Pancreas (tissue), 10 donors: ENCODE measurements around the gene FBN2. TPM values are rescaled to one million over a fixed set of nuclear protein-coding genes. Genes with fewer than 3 reads are reported as not detected.

ENCODE experiments used
- ATAC-seq, 4 donors: fragments of 200-7000 bp; cut with Tn5 transposase; one replicate each; pipeline versions ENCODE4 v1.8.0 to v1.9.1; 2020; ENCODE audit warnings: mild to moderate bottlenecking in 4 of 4, moderate library complexity in 4 of 4
- DNase-seq, 6 donors: peaks; one replicate each; pipeline ENCODE4 v3.0.0-alpha.2; 2020
- FAIRE-seq: peaks from 2 replicates; lab custom pipeline; 2012; peaks lifted over from hg19 to GRCh38; lab: Jason Lieb, UNC
- H3K27ac ChIP-seq, 4 donors: fragments of 200-600 bp; sonication (generic); 1 replicate in 3 of 4; 2 replicates in 1 of 4; pipeline versions ENCODE4 v1.5.0 to v1.8.0; 2020
- H3K27me3 ChIP-seq, 4 donors: fragments of 200-600 bp; one replicate each; pipeline ENCODE4 v1.8.0; 2021
- H3K36me3 ChIP-seq, 3 donors: fragments of 200-600 bp; sonication (generic) in 1 of 3; one replicate each; pipeline versions ENCODE4 v1.5.0 to v1.8.0; 2020 to 2021
- H3K4me1 ChIP-seq, 3 donors: fragments of 200-600 bp; one replicate each; pipeline ENCODE4 v1.8.0; 2021
- H3K4me3 ChIP-seq, 4 donors: fragments of 200-600 bp; sonication (generic) in 2 of 4; one replicate each; pipeline versions ENCODE4 v1.5.0 to v1.8.0; 2020 to 2021
- H3K9me3 ChIP-seq, 4 donors: fragments of 200-600 bp; one replicate each; pipeline ENCODE4 v1.8.0; 2021
- CTCF ChIP-seq, 4 donors: fragments of 200-600 bp; sonication (generic) in 3 of 4; IDR thresholded peaks; one replicate each; pipeline versions ENCODE4 v1.5.0 to v1.8.0; 2021; ENCODE audit warnings: antibody characterized with exemption in 4 of 4
- WGBS, 2 donors: extraction: QIAGEN DNeasy Blood & Tissue Kit; methylation state at CpG; one replicate each; pipeline ENCODE4 v1.1.7; 2013; 5-methylcytosine and 5-hydroxymethylcytosine counted together
- intact Hi-C, 3 donors: fragments of 100-400 bp; cut with DNase I; formaldehyde crosslinking; loops; one replicate each; pipeline versions ENCODE4 v1.11.1 to v1.14.2; 2022
- polyA plus RNA-seq, 2 donors: library from polyadenylated mRNA; stranded (reverse); fragments of 200-250 nt; gene quantifications; one replicate each; pipeline ENCODE4 v1.2.3, GENCODE V29; 2013
- total RNA-seq, 6 donors: library from RNA; stranded (reverse); fragmentation: NEBNext Ultra II Directional in 4 of 6; extraction: Animal tissue kit (Norgen Biotek cat#: 25700) in 4 of 6; gene quantifications; one replicate each; pipeline versions ENCODE4 v1.2.1 to v1.2.4, GENCODE V29; 2021 to 2023
- donor health status: healthy with polysubstance abuse.
- donor health status: DM: no; HTN: no; CAD: no; lungs with moderate emphysema.
- donor health status: DM: no; HTN: no; CAD: no.
- donor health status: control.
- donor health status: control.
- donor health status: Bipolar disorder and iron deficiency.
- donor health status: DM: yes; HTN: yes; CAD: no.
- donor health status: DM: no; HTN: no; CAD: no.
- donor health status: DM: no; HTN: no; CAD: no.
- donor health status: DM: yes; HTN: yes; CAD: no.

Gene FBN2
- total and polyA plus RNA-seq, 8 donors = 0.04 to 0.78 (median 0.18) TPM; not detected in 3

GRCh38 chr5:128253161-128253560 lies 284.9 kb downstream of the FBN2 start:
- Histone ChIP-seq H3K36me3 (no peaks in the 10 kb centered on the region), H3K4me1 (no peaks in the 10 kb centered on the region), H3K9me3 (no peaks in the 10 kb centered on the region), H3K4me3 (no peak overlapping the region), H3K27me3 (no peaks in the 10 kb centered on the region), H3K27ac (no peak overlapping the region)
- FAIRE-seq (no peak), ATAC-seq (no peak), DNase-seq (no peak)
- 76 to 82% methylated on average over 5 of the region's 5 CpGs for WGBS, 2 donors
- intact Hi-C loops = no loop called here
- TF ChIP-seq CTCF (IDR thresholded peaks at IDR 0.05) = no peak

- Histone ChIP-seq H3K4me3 (no peak overlapping the region), H3K27ac (no peak overlapping the region), H3K36me3 (no peaks in the 10 kb centered on the region), H3K27me3 (no peaks in the 10 kb centered on the region), H3K9me3 (no peaks in the 10 kb centered on the region), H3K4me1 (no peaks in the 10 kb centered on the region)
- FAIRE-seq (no peak), ATAC-seq (peak in 1 of 4 donors; percentile 32), DNase-seq (no peak)
- intact Hi-C loops = no loop called here
- no peak for TF ChIP-seq CTCF (IDR thresholded peaks at IDR 0.05)
- 58 to 68% methylated on average over 2 of the region's 2 CpGs for WGBS, 2 donors
These were observed 285.3 kb downstream of the FBN2 start for GRCh38 chr5:128252756-128253155.

- no peaks in the 10 kb centered on the region for H3K27me3 ChIP-seq
- WGBS, 2 donors = 55 to 71% methylated on average over 1 of the region's 1 CpG
- H3K4me3 ChIP-seq = no peak overlapping the region
- H3K4me1 ChIP-seq = no peaks in the 10 kb centered on the region
- ATAC-seq = peak in 1 of 4 donors; percentile 13
- no peaks in the 10 kb centered on the region for H3K36me3 ChIP-seq
- intact Hi-C loops = no loop called here
- no peak for TF ChIP-seq CTCF (IDR thresholded peaks at IDR 0.05)
- DNase-seq = no peak
- H3K27ac ChIP-seq = no peak overlapping the region
- FAIRE-seq = no peak
- no peaks in the 10 kb centered on the region for H3K9me3 ChIP-seq
These were observed 285.8 kb downstream of the FBN2 start for GRCh38 chr5:128252196-128252595.

GRCh38 chr5:128245974-128246373 lies 292.1 kb downstream of the FBN2 start:
- DNase-seq (no peak), FAIRE-seq (no peak), ATAC-seq (no peak)
- H3K9me3 ChIP-seq = no peaks in the 10 kb centered on the region
- intact Hi-C loops = no loop called here
- WGBS, 2 donors = 80 to 82% methylated on average over 4 of the region's 4 CpGs
- no peaks in the 10 kb centered on the region for H3K27me3 ChIP-seq
- H3K4me3 ChIP-seq = no peak overlapping the region
- no peak for TF ChIP-seq CTCF (IDR thresholded peaks at IDR 0.05)
- no peak overlapping the region for H3K27ac ChIP-seq
- H3K36me3 ChIP-seq = no peaks in the 10 kb centered on the region
- H3K4me1 ChIP-seq = no peaks in the 10 kb centered on the region

- TF ChIP-seq CTCF (IDR thresholded peaks at IDR 0.05) = no peak
- FAIRE-seq (no peak), ATAC-seq (no peak), DNase-seq (no peak)
- WGBS, 2 donors = 49 to 61% methylated on average over 3 of the region's 3 CpGs
- Histone ChIP-seq H3K27ac (no peak overlapping the region), H3K36me3 (no peaks in the 10 kb centered on the region), H3K4me1 (no peaks in the 10 kb centered on the region), H3K9me3 (no peaks in the 10 kb centered on the region), H3K4me3 (no peak overlapping the region), H3K27me3 (no peaks in the 10 kb centered on the region)
- intact Hi-C loops = no loop called here
These were observed 294.0 kb downstream of the FBN2 start for GRCh38 chr5:128243958-128244582.
